ENCODE results near the gene UQCRFS1.

DNA sequence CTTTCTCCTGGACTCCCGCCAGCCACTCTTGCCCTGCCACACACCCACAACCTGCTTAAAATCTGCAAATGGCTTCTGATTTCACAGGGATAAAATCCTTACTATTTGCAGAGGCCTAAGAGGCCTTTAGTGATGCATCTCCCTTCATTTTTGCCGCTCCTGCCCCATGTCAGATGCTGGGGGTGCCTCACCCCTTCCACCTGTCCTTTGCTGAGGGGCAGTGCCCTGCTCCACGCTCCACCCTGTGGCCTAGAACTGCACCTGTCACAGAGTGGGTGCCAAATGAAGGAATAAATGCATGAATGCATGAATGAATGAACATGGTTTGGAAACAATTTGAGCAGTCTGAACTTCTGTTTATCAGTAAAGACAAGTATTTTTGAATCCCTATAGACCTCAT, 34.1 kb upstream of the UQCRFS1 start:
- TF ChIP-seq, protein P1, sequence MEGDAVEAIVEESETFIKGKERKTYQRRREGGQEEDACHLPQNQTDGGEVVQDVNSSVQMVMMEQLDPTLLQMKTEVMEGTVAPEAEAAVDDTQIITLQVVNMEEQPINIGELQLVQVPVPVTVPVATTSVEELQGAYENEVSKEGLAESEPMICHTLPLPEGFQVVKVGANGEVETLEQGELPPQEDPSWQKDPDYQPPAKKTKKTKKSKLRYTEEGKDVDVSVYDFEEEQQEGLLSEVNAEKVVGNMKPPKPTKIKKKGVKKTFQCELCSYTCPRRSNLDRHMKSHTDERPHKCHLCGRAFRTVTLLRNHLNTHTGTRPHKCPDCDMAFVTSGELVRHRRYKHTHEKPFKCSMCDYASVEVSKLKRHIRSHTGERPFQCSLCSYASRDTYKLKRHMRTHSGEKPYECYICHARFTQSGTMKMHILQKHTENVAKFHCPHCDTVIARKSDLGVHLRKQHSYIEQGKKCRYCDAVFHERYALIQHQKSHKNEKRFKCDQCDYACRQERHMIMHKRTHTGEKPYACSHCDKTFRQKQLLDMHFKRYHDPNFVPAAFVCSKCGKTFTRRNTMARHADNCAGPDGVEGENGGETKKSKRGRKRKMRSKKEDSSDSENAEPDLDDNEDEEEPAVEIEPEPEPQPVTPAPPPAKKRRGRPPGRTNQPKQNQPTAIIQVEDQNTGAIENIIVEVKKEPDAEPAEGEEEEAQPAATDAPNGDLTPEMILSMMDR (IDR thresholded peaks at IDR 0.05): no peak
- TF ChIP-seq POLR2A (IDR thresholded peaks at IDR 0.05; ENCODE audit: low read length) (no peak), NPAS2 (CRISPR knock-in tag; IDR thresholded peaks at IDR 0.05; ENCODE audit: borderline replicate concordance) (no peak), USF2 (IDR thresholded peaks at IDR 0.05) (no peak), FOSL2 (IDR thresholded peaks at IDR 0.05) (no peak), FOSL2 (CRISPR knock-in tag; IDR thresholded peaks at IDR 0.05) (no peak), JUNB (IDR thresholded peaks at IDR 0.05) (no peak), TFCP2L1 (CRISPR knock-in tag; IDR thresholded peaks at IDR 0.05) (no peak)
- TF ChIP-seq, protein P2, sequence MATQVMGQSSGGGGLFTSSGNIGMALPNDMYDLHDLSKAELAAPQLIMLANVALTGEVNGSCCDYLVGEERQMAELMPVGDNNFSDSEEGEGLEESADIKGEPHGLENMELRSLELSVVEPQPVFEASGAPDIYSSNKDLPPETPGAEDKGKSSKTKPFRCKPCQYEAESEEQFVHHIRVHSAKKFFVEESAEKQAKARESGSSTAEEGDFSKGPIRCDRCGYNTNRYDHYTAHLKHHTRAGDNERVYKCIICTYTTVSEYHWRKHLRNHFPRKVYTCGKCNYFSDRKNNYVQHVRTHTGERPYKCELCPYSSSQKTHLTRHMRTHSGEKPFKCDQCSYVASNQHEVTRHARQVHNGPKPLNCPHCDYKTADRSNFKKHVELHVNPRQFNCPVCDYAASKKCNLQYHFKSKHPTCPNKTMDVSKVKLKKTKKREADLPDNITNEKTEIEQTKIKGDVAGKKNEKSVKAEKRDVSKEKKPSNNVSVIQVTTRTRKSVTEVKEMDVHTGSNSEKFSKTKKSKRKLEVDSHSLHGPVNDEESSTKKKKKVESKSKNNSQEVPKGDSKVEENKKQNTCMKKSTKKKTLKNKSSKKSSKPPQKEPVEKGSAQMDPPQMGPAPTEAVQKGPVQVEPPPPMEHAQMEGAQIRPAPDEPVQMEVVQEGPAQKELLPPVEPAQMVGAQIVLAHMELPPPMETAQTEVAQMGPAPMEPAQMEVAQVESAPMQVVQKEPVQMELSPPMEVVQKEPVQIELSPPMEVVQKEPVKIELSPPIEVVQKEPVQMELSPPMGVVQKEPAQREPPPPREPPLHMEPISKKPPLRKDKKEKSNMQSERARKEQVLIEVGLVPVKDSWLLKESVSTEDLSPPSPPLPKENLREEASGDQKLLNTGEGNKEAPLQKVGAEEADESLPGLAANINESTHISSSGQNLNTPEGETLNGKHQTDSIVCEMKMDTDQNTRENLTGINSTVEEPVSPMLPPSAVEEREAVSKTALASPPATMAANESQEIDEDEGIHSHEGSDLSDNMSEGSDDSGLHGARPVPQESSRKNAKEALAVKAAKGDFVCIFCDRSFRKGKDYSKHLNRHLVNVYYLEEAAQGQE (IDR thresholded peaks at IDR 0.05): no peak
- TF ChIP-seq, protein P3, sequence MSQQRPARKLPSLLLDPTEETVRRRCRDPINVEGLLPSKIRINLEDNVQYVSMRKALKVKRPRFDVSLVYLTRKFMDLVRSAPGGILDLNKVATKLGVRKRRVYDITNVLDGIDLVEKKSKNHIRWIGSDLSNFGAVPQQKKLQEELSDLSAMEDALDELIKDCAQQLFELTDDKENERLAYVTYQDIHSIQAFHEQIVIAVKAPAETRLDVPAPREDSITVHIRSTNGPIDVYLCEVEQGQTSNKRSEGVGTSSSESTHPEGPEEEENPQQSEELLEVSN (IDR thresholded peaks at IDR 0.05; ENCODE audit: borderline replicate concordance, low read depth): no peak
